NCI-H226 (cell line): ENCODE results near the gene NDUFS5.
A peak's percentile ranks its signal among the peaks of the same experiment; 100 is the strongest.
"Not testable (repeated sequence)": the region's sequence is repeated elsewhere in the genome, so short reads cannot be mapped to it uniquely, and the experiment has no call there.

Experiments used
- DNase-seq: peaks from one replicate; pipeline ENCODE4 v3.0.0-alpha.2; 2015

NDUFS5 gene

DNA sequence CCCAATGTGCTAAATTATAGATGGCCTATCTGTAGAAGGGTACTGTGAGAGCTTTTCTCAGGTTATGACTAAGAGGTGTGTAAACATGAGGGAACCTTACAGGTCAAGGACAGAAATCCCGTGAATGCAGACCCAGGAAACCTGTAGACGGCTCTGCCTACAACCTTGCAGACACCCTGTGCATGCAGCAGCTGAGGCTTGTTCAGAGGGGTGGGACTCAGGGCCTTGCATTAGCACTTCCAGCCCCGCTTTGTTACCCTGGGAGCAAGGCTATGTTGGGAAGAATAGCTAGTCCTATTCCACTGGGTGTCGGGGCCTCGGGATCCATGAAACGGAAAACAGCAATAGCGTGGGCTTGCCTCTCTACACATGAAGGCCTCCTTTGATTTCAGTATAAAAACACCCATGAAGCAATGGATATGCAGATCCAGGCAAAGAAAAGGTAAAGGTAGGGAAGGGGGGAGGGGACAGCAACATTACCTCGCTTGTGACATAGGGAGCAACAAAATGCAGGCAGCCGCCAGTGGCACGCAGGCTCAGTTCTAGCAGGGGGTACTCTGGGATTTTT, 9.5 kb upstream of the NDUFS5 start:
- DNase-seq, result no peak

DNA sequence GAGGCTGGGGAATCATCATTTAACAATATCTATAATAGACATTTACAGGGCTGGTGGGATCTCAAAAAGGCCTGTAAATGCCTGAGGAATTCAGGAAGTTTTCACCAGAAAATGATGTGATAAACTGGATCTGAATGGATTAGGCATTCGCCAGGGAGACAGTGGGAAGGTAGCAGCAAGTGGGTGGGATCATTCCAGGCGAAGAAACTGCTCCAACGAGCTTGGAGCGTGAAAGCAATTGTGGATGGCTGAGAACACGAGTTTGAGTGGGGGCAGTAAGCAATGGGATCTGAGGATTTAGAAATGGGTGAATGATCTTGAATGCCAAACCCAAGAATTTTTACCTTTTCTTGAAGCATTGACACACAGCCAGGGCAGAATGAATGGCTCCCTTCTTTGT, 8.9 kb upstream of the NDUFS5 start:
- no peak for DNase-seq

DNA sequence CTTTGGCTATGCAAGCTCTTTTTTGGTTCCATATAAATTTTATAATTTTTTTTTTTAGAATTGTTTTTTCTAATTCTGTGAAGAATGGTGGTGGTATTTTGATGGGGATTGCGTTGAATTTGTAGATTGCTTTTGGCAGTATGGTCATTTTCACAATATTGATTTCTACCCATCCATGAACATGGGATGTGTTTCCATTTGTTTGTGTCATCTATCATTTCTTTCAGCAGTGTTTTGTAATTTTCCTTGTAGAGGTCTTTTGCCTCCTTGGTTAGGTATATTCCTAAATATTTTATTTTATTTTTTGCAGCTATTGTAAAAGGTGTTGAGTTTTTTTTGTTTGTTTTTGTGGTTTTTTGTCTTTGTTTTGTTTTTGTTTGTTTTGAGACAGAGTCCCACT, 5.7 kb upstream of the NDUFS5 start:
- DNase-seq, result not testable (repeated sequence)

DNA sequence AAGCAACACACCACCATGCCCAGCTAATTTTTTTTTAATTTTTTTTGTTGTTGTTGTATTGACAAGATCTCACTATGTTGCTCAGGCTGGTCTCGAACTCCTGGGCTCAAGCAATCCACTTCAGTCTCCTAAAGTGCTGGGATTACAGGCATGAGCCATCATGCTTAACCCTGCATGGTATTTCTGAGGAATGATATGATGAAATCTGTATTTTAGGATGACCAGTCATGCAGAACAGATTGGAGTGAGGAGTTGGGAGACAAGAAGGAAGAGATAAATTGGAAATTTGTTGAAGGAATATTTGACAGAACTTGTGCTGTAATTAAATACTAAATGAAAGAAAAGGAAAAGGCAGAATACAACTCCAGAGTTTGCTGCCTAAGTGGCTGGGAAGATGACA, 4.7 kb upstream of the NDUFS5 start:
- peak; percentile 8 for DNase-seq

DNA sequence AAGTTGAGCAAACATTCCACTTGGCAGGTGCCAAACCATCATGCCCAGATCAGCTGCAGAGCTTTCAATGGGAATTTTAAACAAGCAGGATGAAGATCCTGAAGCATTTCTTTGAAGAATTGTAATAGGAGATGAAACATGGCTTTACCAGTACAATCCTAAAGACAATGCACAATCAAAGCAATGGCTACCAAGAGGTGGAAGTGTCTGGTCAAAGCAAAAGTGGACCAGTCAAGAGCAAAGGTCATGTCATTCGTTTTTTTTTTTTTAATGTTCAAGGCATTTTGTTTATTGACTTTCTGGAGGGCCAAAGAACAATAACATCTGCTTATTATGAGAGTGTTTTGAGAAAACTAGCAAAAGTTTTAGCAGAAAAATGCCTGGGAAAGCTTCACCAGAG, 3.0 kb upstream of the NDUFS5 start:
- no peak for DNase-seq

DNA sequence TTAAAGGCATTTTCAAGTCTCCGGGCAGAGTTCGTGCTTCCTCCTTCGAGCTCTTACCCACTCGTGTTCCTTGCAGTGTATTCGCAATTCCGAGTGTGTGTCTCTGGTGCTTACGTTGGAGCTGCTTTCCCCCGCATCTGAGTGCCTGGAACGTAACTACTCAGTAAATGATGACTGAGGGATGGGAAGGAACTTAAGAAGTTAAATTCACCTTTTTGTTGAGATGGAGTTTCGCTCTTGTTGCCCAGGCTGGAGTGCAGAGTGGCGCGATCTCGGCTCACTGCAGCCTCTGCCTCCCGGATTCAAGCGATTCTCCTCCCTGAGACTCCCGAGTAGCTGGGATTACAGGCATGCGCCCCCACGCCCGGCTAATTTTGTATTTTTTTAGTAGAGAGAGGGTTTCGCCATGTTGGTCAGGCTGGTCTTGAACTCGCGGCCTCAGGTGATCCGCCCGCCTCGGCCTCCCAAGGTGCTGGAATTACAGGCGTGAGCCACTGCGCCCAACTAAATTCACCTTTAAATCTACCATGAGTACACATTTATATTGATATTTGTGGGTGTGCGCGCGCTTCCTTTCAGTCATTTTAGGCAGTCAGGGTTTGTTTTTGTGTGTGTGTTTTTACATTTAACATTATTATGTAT, 837 bp downstream of the NDUFS5 start:
- no peak for DNase-seq

- no peak for DNase-seq
Measured at GRCh38 chr1:39034114-39034654, 8.0 kb downstream of the NDUFS5 start.

DNA sequence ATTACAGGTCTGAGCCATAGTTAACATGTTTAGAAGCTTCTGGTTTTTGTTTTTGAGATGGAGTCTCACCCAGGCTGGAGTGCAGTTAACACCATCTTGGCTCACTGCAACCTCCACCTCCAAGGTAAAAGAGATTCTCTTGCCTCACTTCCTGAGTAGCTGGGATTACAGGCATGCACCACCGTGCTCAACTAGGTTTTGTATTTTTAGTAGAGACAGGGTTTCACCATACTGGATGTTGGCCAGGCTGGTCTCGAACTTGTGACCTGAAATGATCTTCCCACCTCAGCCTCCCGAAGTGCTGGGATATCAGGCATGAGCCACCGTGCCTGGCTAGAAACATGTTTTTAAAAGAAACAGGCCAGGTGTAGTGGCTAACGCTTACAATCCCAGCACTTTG, 10.5 kb downstream of the NDUFS5 start:
- no peak for DNase-seq

DNA sequence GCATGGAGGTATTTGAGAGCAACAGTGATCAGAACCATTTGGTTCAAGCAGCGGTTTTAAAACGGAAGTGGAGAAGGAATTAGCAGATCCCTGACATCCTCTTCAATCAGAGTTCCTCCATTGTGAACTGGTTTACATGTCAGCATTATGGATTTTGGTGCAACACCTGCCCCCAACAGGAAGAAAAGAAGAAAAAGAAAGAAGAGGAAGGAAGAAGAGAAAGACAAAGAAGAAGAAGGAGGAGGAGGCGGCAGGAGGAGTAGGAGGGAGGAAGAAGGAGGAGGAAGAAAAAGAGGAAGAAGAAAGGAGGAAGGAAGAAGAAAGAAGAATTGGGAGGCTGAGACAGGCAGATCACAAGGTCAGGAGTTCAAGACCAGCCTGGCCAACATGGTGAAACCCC, 17.4 kb downstream of the NDUFS5 start:
- DNase-seq, result no peak

- DNase-seq, result no peak
Measured at GRCh38 chr1:39044762-39045161, 18.6 kb downstream of the NDUFS5 start.

DNA sequence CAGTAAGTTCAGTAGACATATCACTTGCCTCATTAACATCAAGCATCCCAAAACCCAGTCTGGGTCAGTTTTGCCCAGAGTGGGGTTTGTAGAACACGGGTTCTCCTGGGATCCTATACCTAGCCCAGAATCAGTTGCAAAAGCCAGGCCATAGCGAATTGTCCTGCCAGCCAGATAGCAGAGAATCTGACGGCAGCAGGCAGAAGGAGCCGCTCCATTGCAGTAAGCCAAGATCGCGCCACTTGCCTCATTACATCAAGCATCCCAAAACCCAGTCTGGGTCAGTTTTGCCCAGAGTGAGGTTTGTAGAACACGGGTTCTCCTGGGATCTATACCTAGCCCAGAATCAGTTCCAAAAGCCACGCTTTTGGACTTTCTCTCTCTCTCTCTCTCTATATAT, 19.1 kb downstream of the NDUFS5 start:
- DNase-seq, result no peak

GRCh38 chr1:39046613-39047210, 20.6 kb downstream of the NDUFS5 start:
- no peak for DNase-seq

- DNase-seq, result peak; percentile 75
Measured at GRCh38 chr1:39047374-39048229, 21.5 kb downstream of the NDUFS5 start.

GRCh38 chr1:39048745-39049370, 22.7 kb downstream of the NDUFS5 start:
- DNase-seq, result no peak

- DNase-seq, result no peak
Measured at GRCh38 chr1:39050001-39050400, 23.9 kb downstream of the NDUFS5 start.

DNA sequence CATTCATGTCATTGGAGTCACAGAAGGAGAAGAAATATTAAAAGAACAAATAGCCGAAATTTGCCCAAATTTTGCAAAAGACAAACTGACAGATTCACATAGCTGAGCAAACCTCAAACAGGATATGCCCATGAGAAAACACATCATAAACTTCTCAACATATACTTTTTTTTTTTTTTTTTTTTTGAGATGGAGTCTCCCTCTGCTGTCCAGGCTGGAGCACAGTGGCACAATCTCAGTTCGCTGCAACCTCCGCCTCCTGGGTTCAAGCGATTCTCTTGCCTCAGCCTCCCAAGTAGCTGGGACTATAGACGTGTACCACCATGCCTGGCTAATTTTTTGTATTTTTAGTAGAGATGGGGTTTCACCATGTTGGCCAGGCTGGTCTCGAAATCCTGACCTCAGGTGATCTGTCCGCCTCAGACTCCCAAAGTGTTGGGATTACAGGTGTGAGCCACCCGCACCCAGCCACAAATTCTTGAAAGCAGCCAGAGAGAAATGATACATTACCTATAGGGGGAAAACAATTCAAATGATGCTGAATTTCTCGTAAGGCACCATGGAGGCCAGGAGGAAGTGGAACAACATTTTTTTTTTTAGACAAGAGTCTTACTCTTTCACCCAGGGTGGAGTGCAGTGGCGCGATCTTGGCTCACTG, 25.2 kb downstream of the NDUFS5 start:
- DNase-seq, result not testable (repeated sequence)

DNA sequence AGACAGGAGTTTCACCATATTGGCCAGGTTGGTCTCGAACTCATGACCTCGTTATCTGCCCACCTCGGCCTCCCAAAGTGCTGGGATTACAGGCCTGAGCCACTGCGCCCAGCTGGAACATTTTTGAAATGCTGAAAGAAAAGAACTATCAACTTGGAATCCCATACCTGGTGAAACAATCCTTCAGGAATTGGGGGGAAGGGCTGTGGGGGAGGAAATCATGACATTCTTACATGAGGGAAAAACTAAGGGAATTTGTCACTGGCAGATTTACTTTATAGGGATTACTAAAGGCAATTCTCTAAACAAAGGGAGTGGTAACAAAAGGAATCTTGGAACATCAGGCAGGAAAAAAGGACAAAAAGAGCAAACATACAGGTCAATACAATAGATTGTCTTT, 25.8 kb downstream of the NDUFS5 start:
- DNase-seq, result no peak

GRCh38 chr1:39055213-39055710, 29.1 kb downstream of the NDUFS5 start:
- DNase-seq, result not testable (repeated sequence)

GRCh38 chr1:39061516-39061915, 35.4 kb downstream of the NDUFS5 start:
- not testable (repeated sequence) for DNase-seq

DNA sequence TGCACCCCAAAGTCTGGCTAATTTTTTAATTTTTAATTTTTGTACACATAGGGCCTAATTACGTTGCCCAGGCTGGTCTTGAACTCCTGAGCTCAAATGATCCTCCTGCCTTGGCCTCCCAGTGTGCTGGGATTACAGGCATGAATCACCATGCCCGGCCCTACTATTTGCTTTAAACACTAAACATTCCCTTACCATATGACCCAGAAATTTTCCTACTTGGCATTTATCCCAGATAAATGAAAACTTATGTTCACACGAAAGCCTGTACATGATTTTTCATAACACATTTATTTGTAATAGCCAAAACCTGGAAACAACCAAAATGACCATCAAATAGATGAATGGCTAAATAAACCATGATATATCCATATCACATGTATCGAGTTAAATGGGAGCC, 35.8 kb downstream of the NDUFS5 start:
- no peak for DNase-seq

DNA sequence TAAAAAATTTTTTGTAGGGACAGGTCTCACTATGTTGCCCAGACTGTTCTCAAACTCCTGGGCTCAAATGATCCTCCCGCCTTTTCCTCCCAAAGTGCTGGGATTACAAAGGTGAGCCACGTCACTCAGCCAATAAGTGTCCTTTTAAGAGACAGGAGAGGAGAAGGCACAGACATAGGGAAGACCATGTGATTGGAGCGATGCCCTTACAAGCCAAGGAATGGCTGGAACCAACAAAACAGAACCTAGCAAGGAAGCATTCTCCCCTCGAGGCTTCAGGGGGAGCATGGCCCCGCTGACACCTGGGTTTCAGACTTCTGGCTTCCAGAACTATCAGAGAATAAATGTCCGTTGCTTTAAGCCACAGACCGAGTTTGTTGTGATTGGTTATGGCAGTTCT, 37.0 kb downstream of the NDUFS5 start:
- no peak for DNase-seq

- no peak for DNase-seq
Measured at GRCh38 chr1:39063775-39064174, 37.6 kb downstream of the NDUFS5 start.
